ENCODE measurements around the gene CFB. TPM values are rescaled to one million over a fixed set of nuclear protein-coding genes. Genes with fewer than 3 reads are reported as not detected.

Gene CFB
- total and polyA plus RNA-seq, 4 donors, result 2,016 to 3,272 (median 3,140) TPM

GRCh38 chr6:31897612-31898382 lies 48.1 kb upstream of the CFB start, which contains the start of gene EHMT2:
TSS of gene EHMT2 (minus strand) at chr6:31897698. CDS start at chr6:31897677, 21 bp downstream.
- DNase-seq (ENCODE audit: low spot score), result peak; percentile 82
- Histone ChIP-seq H3K27ac (ENCODE audit: low read depth in 1 of 2, low read length in 2 of 2) (peak within 1 kb of the TSS; percentile 78 to 92), H3K4me3 (ENCODE audit: low read depth in 1 of 3, low read length in 3 of 3) (peak within 1 kb of the TSS; percentile 90 to 94 (median 91)), H3K4me1 (ENCODE audit: control insufficient read depth in 4 of 4, insufficient read depth in 4 of 4, low read length in 3 of 4) (peaks cover 10 to 39% (median 23%) of the 10 kb centered on the region in 4 donors), H3K9ac (ENCODE audit: low read depth in 1 of 2, low read length in 2 of 2) (peak within 1 kb of the TSS; percentile 86 to 99), H3K27me3 (ENCODE audit: control insufficient read depth in 4 of 4, insufficient read depth in 4 of 4, low read length in 3 of 4) (no peaks in the 10 kb centered on the region), H3K36me3 (ENCODE audit: control insufficient read depth in 4 of 4, insufficient read depth in 3 of 4, low read depth in 1 of 4, low read length in 3 of 4) (peaks cover 0 to 14% (median 4%) of the 10 kb centered on the region in 4 donors), H3K9me3 (ENCODE audit: control insufficient read depth in 4 of 4, low read length in 3 of 4) (no peaks in the 10 kb centered on the region)
- WGBS, result under 1% methylated on average over 49 of the region's 49 CpGs
- TF ChIP-seq CTCF (IDR thresholded peaks at IDR 0.05; ENCODE audit: low read depth, low read length, missing input control), result peak; percentile 28
- no peak for TF ChIP-seq GABPA (IDR thresholded peaks at IDR 0.05 in 1 of 2, conservative IDR thresholded peaks at IDR 0.05 in 1 of 2)
- TF ChIP-seq REST (IDR thresholded peaks at IDR 0.05), result no peak
- TF ChIP-seq MAX (IDR thresholded peaks at IDR 0.05), result peak; percentile 48
- no peak for TF ChIP-seq ZBTB33 (IDR thresholded peaks at IDR 0.05)
- TF ChIP-seq RXRA (IDR thresholded peaks at IDR 0.05), result no peak
- TF ChIP-seq TAF1 (conservative IDR thresholded peaks at IDR 0.05), result peak; percentile 6
- no peak for TF ChIP-seq ATF3 (IDR thresholded peaks at IDR 0.05)
- peak; percentile 65 for TF ChIP-seq YY1 (IDR thresholded peaks at IDR 0.05)
- peak in 1 of 2 donors; percentile 14 for TF ChIP-seq RAD21 (IDR thresholded peaks at IDR 0.05)

- Histone ChIP-seq H3K27me3 (ENCODE audit: control insufficient read depth in 4 of 4, insufficient read depth in 4 of 4, low read length in 3 of 4) (no peaks in the 10 kb centered on the region), H3K27ac (ENCODE audit: low read depth in 1 of 2, low read length in 2 of 2) (peak overlapping the region; percentile 78 to 92), H3K9ac (ENCODE audit: low read depth in 1 of 2, low read length in 2 of 2) (peak overlapping the region; percentile 86 to 99), H3K4me1 (ENCODE audit: control insufficient read depth in 4 of 4, insufficient read depth in 4 of 4, low read length in 3 of 4) (peaks cover 10 to 43% (median 29%) of the 10 kb centered on the region in 4 donors), H3K4me3 (ENCODE audit: low read depth in 1 of 3, low read length in 3 of 3) (peak overlapping the region; percentile 90 to 94 (median 91)), H3K36me3 (ENCODE audit: control insufficient read depth in 4 of 4, insufficient read depth in 3 of 4, low read depth in 1 of 4, low read length in 3 of 4) (peaks cover 0 to 7% (median 2%) of the 10 kb centered on the region in 4 donors), H3K9me3 (ENCODE audit: control insufficient read depth in 4 of 4, low read length in 3 of 4) (no peaks in the 10 kb centered on the region)
- 16% methylated on average over 8 of the region's 8 CpGs for WGBS
- DNase-seq (ENCODE audit: low spot score), result no peak
- no peak for TF ChIP-seq EGR1 (IDR thresholded peaks at IDR 0.05; ENCODE audit: low read depth in 2 of 2)
- no peak for TF ChIP-seq HNF4G (IDR thresholded peaks at IDR 0.05)
- peak in 1 of 2 donors; percentile 6 for TF ChIP-seq RAD21 (IDR thresholded peaks at IDR 0.05)
- TF ChIP-seq RXRA (IDR thresholded peaks at IDR 0.05), result peak; percentile 62 to 80
- no peak for TF ChIP-seq JUND (IDR thresholded peaks at IDR 0.05)
- TF ChIP-seq REST (IDR thresholded peaks at IDR 0.05), result no peak
- peak in 1 of 2 donors; percentile 31 for TF ChIP-seq GABPA (IDR thresholded peaks at IDR 0.05 in 1 of 2, conservative IDR thresholded peaks at IDR 0.05 in 1 of 2)
- no peak for TF ChIP-seq NR2F2 (IDR thresholded peaks at IDR 0.05)
- TF ChIP-seq HNF4A (conservative IDR thresholded peaks at IDR 0.05), result no peak
- TF ChIP-seq YY1 (IDR thresholded peaks at IDR 0.05), result no peak
Measured at GRCh38 chr6:31898383-31899011, 47.4 kb upstream of the CFB start.
